ENCODE results near the gene IKBKG.
"Not testable (repeated sequence)": the region's sequence is repeated elsewhere in the genome, so short reads cannot be mapped to it uniquely, and the experiment has no call there.

- TF ChIP-seq, protein P1, sequence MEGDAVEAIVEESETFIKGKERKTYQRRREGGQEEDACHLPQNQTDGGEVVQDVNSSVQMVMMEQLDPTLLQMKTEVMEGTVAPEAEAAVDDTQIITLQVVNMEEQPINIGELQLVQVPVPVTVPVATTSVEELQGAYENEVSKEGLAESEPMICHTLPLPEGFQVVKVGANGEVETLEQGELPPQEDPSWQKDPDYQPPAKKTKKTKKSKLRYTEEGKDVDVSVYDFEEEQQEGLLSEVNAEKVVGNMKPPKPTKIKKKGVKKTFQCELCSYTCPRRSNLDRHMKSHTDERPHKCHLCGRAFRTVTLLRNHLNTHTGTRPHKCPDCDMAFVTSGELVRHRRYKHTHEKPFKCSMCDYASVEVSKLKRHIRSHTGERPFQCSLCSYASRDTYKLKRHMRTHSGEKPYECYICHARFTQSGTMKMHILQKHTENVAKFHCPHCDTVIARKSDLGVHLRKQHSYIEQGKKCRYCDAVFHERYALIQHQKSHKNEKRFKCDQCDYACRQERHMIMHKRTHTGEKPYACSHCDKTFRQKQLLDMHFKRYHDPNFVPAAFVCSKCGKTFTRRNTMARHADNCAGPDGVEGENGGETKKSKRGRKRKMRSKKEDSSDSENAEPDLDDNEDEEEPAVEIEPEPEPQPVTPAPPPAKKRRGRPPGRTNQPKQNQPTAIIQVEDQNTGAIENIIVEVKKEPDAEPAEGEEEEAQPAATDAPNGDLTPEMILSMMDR (conservative IDR thresholded peaks at IDR 0.05; ENCODE audit: low read length): not testable (repeated sequence)
- TF ChIP-seq EZH2phosphoT487 (IDR thresholded peaks at IDR 0.05; ENCODE audit: borderline replicate concordance, low read depth, low read length): not testable (repeated sequence)
Measured at GRCh38 chrX:154501423-154501822, 46.0 kb upstream of the IKBKG start.

Data from OCI-LY7 (cell line).